ENCODE results near the gene MYOG.

DNA sequence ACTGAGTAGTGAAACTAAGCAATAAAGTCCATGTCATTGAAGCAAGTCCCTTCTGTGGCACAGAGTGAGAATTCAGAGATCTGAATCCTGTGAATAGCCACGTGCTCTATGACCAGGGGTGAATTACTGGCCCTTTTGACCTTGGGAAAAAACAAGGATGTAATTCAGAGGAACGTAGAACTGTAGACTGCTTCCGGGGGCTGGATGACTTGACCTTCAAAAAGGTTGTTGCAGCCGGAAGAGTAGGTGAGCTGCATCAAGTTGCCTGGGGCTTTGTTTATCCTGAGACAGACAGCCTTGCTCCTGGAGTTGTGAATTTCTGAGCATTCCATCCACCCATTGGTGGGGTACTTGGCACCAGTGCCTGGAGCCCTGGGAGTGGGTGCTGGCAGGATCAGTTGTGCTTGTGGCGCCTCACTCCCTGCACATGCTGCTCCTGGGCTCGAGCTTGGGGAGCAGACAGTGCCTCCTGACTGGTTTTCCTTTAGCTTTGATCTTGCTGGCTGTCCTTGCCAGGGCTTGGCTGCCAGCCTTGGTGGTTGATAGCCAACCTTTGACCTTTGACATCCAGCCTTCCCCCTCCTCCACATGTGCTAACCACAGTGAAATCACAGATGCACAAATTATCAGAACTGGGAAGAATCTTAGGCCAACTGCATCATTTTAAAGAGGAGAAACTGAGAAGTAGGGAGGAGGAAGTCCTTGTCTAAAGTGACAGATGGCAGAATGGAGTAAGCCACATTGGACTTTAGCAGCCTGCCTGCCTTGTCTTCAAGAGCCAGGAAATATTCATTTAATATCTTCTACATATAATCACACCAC, 16.2 kb upstream of the MYOG start:
- TF ChIP-seq POLR2A (IDR thresholded peaks at IDR 0.05; ENCODE audit: extremely low read depth, insufficient read length), result no peak
- TF ChIP-seq, protein P1, sequence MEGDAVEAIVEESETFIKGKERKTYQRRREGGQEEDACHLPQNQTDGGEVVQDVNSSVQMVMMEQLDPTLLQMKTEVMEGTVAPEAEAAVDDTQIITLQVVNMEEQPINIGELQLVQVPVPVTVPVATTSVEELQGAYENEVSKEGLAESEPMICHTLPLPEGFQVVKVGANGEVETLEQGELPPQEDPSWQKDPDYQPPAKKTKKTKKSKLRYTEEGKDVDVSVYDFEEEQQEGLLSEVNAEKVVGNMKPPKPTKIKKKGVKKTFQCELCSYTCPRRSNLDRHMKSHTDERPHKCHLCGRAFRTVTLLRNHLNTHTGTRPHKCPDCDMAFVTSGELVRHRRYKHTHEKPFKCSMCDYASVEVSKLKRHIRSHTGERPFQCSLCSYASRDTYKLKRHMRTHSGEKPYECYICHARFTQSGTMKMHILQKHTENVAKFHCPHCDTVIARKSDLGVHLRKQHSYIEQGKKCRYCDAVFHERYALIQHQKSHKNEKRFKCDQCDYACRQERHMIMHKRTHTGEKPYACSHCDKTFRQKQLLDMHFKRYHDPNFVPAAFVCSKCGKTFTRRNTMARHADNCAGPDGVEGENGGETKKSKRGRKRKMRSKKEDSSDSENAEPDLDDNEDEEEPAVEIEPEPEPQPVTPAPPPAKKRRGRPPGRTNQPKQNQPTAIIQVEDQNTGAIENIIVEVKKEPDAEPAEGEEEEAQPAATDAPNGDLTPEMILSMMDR (IDR thresholded peaks at IDR 0.05; ENCODE audit: low read depth, low read length), result no peak
- no peak for TF ChIP-seq MYC (IDR thresholded peaks at IDR 0.05; ENCODE audit: low read depth, low read length)
- TF ChIP-seq, protein P2, sequence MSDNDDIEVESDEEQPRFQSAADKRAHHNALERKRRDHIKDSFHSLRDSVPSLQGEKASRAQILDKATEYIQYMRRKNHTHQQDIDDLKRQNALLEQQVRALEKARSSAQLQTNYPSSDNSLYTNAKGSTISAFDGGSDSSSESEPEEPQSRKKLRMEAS (IDR thresholded peaks at IDR 0.05; ENCODE audit: low read depth, low read length), result no peak

Data from NB4 (cell line).